NOMO-1 treated with dmso at 0.1 percent for 144 hours (cell line): ENCODE measurements around the gene SFRP5.

Source experiments
- DNase-seq: peaks from one replicate; lab custom pipeline; 2025; ENCODE audit not compliant: unreplicated experiment; lab: John Stamatoyannopoulos, UW

The SFRP5 gene

DNA sequence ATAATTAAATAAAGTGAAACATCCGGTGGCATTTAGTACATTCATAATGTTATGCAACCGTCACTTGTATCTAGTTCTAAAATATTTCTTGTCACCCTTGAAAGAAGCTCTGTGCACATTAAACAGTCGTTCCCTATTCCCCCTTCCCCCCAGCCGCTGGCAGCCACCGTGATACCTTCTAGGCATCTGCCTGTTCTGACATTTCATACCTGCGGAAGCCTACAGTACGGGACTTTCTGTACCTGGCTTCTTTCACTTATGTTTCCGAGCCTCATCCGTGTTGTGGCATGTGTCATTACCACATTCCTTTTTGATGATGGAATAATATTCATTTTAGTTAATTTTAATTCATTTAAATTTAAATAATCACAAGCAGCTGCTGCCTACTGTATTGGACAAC lies 13.9 kb upstream of the SFRP5 start:
- no peak for DNase-seq

- no peak for DNase-seq
Measured at GRCh38 chr10:97785231-97785630, 13.4 kb upstream of the SFRP5 start.

- no peak for DNase-seq
Measured at GRCh38 chr10:97784200-97784810, 12.5 kb upstream of the SFRP5 start.

DNA sequence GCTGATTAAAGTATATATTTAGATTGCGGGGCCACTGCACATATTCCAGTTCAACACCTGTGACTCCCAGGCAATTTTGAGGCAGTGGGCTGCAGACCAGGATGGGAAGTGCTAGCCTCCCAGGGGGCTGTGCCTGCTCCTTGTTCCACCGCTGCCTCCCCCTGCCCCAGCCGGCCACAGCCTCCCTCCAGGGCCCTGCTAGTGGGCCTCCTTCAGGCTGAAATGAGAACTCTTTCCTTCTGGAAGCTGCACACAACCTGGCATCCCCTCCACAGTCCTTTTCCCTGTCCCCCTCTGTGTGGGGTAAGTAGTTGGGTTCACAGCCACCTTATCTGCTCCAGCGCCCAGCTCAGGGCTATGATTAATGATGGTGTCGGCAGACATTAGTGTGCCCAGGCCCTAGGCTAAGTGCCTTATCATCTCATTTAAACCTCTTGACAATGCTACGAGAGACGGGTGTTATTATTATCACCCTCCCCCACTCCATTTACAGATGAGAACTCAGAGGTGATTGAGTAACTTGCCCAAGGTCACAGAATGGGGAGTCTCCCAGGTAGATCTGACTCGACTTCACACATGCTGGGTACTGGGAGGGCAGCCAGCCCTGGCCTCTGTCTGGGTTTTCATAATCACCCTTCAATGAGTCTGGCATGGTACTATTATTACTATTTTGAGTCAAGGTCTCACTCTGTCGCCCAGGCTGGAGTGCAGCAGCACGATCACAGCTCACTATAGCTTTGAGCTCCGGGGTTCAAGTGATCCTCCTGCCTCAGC lies 10.8 kb upstream of the SFRP5 start:
- no peak for DNase-seq

- DNase-seq = no peak
Measured at GRCh38 chr10:97781618-97782331, 10.0 kb upstream of the SFRP5 start.

- no peak for DNase-seq
Measured at GRCh38 chr10:97780841-97781617, 9.2 kb upstream of the SFRP5 start.

DNA sequence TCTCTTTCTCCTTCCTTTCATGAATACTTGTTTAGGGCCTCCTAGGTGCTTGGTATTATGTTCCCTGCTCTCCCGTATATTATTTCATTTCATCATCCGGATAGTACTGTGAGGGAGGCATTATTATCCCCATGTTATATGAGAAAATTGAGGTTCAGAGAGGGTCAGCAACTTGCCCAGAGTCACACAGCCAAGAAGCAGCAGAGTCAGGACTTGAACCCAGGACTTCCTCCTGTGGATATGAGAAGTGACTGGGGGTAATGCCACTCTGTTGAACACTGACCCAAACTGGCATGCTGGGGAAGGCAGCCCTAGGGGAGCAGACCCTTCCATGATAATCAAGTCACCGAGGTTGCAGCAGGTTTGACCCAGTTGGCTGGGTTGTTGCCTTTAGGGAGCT lies 8.2 kb upstream of the SFRP5 start:
- no peak for DNase-seq

DNA sequence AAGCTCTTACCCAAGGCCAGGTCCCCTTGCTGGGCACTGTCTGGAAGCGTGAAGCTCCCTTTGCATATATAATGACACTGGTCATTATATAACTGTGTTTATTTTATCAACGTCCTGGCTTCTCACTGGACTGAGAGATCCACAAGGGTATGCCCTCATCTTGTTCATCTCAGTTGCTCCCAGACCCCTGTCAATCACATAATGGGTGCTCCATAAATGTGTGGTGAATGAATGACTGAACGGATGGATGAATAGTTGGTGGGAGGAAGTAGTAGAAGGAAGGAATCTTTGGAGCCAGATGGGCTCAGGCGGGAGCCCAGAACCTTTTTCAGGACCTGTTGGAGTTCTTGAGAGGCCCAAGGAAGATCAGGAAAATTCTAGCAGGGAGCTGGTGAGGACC lies 7.7 kb upstream of the SFRP5 start:
- no peak for DNase-seq

GRCh38 chr10:97778452-97779302 lies 6.9 kb upstream of the SFRP5 start:
- no peak for DNase-seq

GRCh38 chr10:97777143-97777542 lies 5.3 kb upstream of the SFRP5 start:
- no peak for DNase-seq

DNA sequence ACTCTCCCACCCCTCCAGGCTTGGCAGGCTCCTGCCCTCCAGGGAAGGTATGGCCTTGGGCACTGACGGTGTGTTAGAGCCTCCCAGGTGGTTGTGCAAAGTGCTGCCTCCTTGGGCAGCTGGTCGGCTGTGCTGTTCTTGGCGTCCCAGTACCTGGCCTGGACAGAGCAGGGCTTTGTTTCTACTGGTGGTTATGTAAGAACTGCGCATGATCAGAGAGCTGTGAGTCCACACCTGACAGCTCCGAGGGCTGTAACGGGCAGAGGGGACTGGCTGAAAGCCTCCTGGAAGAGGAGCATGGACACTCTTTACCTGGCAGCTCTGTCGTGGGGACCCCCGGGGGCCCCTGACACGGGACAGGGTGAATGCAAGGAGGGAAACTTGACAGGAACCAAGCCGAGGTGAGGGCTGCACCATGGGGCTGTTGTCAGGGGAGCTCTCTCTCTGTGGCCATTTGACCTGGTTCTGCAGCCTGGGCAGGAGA lies 3.1 kb upstream of the SFRP5 start:
- DNase-seq = no peak

DNA sequence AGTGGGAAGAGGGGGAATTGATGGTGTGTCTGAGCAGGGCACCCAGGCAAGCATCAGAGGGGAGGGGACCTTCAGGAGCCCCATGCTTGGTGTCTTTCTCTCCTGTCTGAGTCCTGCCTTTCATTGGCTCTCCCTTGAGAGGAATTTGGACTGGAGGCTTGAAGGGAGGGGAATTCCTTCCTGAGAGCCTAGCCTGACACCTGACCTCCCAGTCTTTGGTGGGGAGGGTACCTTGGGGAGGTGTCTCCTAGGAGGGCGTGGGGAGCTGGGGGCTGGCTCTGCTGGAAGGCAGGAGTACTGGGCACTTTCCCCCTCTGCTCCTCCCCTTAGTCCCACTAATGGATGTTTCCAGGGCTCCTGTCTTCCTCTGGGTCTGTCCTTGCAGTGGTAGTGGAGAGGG lies 1.3 kb upstream of the SFRP5 start:
- DNase-seq = no peak

GRCh38 chr10:97771055-97771891 lies 526 bp downstream of the SFRP5 start:
- DNase-seq = no peak

- no peak for DNase-seq
Measured at GRCh38 chr10:97770255-97770654, 1.5 kb downstream of the SFRP5 start.

GRCh38 chr10:97768322-97769315 lies 3.2 kb downstream of the SFRP5 start:
- peak; percentile 30 for DNase-seq

GRCh38 chr10:97766996-97767924 lies 4.5 kb downstream of the SFRP5 start:
- no peak for DNase-seq

DNA sequence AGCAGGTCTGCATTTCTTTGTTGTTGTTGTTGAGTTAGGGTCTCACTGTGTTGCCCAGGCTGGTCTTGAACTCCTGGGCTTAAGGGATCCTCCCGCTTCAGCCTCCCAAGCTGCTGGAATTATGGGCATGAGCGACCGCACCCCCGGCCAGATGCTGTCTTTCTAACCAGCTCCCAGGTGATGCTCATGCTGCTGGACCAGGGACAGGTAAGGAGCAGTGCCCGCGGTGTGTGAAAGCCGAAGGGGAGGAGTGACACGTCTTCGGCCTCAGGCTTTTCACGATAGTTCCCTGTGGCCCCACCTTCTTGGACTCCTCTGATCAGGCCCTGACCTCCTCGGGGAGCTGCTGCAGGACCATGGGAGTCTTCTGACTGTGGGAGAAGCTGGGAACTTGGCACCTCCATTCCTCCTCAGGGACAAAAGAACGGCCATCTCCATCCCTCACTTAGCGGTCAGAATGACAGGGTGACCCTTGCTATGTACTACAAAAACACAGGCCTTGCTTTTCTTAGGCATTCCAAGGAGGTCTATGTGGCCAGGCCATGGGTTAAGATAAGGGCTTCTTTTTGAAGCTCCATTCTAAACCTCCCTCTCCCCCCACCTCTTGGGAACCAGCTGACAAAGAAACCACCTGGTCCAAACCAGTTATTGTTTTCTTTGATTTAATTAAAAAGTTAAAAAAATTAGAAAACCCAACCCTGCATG lies 5.5 kb downstream of the SFRP5 start:
- DNase-seq = no peak
